Middle frontal gyrus (tissue), 1 donor: ENCODE data around the gene FUT8.

Source experiments
- DNase-seq: peaks from one replicate; pipeline ENCODE4 v3.0.0-alpha.2; 2015; ENCODE audit warnings: low spot score; ENCODE audit errors: extremely low spot score

The FUT8 gene

DNA sequence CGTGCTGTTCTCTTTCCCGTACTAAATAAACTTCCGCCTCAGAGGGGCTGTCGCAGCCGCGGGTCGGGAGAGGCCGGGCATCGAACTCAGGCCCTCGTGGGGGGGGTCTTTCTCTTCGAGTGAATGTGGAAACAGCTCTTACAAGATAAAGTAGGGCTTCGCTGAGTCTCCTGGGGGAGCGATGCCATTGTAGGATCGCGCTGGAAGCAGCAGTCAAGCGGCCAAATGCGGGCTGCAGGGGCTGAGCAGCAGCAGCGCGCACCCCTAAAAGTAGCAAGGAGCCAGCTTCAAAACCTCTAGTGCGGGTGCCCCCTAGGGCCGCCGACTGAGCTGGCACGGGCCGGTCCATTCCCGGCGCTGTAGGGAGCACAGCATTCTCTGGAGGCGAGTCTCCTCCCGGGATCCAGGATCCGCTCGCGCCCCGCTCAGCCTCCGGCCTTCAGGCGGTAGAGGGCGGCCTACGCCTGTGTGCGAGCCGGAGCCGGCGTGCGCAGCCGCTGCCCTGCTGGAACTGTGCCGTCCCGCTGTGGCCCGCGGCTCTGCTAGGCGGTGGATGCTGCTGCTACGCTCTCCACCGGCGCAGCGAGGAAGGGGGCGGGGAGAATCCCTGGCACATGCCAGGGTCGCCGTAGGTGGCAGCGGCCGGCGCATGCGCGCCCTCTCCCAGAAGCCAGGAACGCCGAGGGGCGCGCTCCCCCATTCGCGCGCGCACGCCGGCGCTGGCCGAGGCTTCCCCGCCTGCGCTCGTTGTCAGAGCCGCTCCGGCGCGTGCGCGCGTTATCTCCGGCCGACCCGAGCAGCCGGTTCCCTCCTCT, at the start of gene FUT8:
TSS of gene FUT8 (plus strand) at position 699 of the 815 bp plus-strand sequence. CDS start 148,834 bp downstream, outside the sequence.
- peak; percentile 93 for DNase-seq

GRCh38 chr14:65366802-65367565, 45.5 kb upstream of the FUT8 start:
- DNase-seq, result no peak

DNA sequence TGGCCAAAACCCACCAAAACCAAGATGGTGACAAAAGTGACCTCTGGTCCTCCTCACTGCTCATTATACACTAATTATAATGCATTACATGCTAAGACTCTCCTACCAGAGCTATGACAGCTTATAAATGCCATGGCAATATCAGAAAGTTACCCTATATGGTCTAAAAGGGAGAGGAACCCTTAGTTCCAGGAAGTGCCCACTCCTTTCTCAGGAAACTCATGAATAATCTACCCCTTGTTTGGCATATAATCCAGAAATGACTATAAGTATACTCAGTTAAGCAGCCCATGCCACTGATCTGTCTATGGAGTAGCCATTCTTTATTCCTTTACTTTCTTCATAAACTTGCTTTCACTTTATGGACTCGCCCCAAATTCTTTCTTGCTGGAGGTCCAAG, 43.0 kb upstream of the FUT8 start:
- no peak for DNase-seq

DNA sequence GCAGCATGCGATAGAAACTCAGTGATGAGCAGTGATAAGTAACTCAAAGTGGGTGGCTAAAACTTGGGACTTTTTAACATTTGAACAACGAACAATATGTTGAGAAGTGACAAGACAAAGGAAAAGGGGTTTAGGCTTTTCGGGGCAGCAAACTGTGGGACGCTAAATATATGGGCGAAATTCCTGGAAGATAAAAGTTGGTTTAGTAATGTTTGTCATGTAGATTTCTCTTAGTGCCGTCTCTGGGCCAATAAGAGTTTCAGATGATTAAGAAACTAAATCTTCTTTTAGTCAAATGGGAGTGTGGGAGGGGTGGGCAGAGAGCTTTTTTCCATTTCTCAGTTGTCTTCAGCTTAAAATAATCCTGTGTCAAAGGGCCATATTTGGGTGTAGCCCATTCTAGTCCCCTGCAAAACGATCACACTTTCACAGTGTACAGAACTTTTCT, 41.7 kb upstream of the FUT8 start:
- DNase-seq, result no peak

DNA sequence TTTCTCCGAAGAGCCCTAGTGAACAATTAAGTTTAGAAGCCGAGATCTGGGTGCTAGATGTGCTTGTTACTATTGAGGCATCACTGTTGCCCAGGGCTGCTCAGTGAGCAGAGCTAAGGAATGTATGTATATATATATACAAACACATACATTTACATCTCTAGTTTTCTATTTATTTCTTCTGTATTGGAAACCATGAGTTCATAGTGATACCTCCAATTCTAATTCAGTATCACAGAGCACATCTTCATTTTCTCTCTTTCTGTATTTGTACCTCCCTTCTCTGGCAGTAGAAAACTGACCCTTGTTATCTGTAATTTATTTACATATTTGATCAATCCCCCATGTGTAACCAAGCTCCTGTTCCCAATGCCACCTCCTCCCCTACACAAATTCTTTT, 40.7 kb upstream of the FUT8 start:
- no peak for DNase-seq

DNA sequence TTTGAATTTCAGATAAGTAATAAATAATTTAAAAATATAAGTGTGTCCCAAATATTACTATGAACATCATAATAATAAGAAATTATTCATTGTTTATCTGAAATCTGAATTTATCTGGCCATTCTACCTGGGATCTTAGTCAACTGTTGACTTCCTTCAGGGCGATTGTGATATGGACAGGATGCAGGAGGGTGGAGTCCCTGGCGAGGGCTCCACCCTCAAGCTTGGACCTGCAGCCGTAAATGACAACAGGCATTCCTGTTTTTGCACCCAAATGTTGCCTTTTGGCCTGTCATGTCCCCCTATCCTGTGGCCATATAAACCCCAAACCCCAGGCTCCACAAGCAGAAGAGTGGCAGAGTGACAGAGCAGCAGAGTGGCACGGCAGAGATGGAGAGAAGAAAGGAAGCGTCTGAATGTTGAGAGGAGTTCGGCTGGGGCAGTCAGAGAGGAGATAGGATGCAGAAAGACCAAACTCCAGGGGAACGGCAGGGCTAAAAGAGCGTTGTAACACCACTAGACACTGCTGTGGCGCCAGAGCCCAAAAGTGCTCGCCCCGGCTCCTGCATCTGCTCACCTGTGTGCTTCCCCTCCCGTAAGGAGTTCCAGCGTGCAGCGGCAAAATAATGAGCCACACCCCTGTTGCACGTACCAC, 39.4 kb upstream of the FUT8 start:
- no peak for DNase-seq

GRCh38 chr14:65373671-65374039, 38.9 kb upstream of the FUT8 start:
- peak; percentile 42 for DNase-seq

DNA sequence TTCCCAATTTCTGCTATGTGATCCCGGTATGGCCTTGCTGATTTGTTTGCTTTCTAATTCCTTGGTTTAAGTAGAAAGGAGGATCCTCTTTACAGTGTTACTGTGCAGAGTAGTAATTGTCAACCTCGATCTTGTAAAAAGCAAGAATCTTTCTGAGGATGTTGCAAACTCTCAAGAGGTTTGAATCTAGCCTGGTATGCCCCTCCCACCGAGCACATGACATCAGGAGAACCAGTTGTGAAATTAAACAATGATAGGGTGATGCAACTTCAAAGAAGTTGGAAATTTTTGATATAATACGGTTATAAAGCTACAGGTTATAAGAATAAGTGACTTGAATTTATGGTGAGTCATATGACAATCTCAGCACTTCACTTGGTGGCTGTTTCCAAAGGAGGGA, 35.0 kb upstream of the FUT8 start:
- DNase-seq, result no peak

DNA sequence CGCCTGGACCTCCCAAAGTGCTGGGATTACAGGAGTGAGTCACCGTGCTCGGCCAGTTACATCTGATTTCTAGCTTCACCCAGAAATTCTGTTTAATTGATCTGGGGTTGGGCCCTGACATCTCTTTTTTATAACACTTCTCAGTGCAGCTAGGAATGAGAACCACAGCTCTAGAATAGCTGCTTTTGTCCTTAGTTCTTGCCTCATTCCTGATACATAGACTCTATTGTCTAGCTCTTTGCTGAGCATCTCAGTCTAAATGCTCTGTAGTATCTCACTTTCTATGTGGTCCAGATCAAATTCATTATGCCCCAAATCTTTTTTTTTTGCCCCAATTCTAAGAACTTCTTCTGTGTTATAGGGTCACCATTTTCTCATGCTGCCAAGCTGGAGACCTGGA, 29.9 kb upstream of the FUT8 start:
- peak; percentile 21 for DNase-seq

DNA sequence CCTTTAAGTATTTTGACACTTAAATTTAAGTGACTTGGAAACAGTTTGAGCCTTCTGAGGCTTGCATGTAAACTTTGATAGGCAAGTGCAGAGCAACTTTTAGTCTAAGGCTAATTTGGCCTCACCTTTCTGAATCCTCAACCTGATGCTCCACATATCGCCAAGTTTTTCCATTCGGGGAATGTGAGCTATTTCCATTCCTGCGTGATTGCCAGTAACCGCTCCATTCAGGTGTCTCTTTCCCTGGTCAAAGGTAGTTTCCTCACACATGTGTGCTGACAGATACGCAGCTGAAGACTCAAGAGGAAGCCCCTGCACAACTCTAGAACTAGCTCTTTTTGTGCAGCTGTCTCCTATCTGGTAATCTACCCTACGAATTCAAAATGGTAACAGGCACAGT, 25.4 kb upstream of the FUT8 start:
- no peak for DNase-seq

GRCh38 chr14:65387628-65388027, 24.9 kb upstream of the FUT8 start:
- DNase-seq, result no peak

DNA sequence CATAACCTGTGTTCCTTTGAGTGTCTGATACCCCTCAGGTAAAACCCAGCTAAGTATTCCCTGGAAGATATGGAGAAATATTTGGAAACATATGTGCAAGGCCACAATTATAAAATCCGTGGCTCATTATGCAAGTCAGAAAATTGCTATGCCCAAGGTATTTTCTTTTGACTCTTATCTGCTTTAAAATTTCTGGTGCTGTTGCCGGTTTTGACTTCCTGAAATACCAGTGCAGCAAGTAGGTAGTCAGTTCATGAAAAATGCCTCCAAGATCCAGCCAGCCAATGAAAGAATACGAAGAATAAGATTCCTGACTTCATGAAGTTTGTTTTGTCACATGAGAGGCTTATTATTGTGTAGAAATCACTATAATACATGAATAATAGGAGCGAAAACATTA, 20.2 kb upstream of the FUT8 start:
- no peak for DNase-seq

GRCh38 chr14:65396082-65396910, 16.2 kb upstream of the FUT8 start:
- DNase-seq, result no peak

DNA sequence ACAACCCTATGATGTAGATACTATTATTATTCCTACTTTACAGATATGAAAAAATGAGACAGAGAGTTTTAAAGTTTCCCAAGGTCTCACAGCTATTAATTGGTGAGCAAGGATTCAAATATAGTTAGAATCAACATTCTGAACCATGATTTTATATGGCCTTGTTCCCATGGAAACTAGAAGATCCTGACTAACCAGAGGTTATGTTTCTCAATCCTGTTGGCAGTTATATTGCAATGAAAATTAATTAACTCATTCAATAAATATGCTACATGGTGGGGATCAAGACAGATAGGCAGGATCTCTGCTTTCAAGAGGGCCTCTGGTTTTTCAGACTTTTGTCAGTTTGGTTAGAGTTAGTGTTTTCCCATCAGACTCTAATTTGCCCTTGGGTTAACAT, 9.3 kb upstream of the FUT8 start:
- no peak for DNase-seq

DNA sequence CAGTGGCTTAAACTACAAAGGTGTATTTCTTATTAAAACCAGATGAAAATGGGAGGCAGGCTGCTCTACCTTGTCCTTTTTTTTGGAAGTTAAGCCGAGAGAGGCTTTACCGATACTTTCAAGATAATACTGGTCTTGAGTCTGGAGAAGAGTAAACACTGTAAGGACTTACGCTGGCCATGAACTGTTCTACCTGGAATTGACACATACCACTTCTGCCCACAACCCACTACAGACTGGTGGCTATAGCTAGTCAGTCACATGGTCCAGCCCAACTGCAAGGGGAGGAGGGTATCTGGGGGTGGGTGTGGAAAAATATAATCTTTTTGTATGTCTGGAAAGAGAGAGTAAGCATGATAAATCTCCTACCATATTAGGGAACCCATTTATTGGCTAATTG, 4.4 kb upstream of the FUT8 start:
- no peak for DNase-seq

DNA sequence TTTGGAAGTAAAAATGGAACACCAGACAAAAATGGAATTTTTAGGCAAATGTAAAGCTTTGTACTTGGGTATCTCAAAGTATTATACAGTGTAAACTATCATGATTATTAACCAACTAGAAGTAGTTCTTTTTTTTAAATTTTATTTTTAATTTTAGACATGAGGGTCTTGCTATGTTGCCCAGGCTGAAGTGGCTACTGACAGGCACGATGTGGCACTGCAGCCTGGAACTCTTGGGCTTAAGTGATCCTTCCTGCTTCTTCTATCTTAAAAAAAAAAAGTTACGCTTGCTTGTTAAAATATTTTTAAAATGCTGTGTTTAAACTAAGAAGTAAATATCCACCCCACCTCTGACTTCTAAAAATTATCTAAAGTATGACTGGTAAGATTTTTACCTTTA, 1.9 kb upstream of the FUT8 start:
- no peak for DNase-seq

DNA sequence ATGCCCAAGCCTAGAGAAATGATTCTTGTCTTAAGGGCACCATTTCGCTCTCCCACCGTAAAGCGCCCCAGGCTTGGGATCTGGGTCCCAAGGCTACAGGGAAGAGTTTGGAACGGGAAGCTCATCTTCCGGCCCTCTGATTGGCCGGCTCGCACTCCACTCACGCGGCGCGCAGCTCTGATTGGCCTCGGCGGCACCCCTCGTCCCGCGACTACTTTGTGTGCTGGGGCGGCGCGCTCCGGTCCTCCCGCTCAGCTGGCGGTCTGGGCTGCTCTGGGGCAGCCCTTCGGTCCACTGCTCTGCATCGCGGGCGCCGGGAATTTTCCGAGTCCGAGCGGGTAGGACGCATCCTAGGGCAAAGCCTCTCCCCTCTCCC, 886 bp upstream of the FUT8 start:
- DNase-seq, result peak; percentile 92

- DNase-seq, result no peak
These were observed 567 bp downstream of the FUT8 start for GRCh38 chr14:65412856-65413738.

DNA sequence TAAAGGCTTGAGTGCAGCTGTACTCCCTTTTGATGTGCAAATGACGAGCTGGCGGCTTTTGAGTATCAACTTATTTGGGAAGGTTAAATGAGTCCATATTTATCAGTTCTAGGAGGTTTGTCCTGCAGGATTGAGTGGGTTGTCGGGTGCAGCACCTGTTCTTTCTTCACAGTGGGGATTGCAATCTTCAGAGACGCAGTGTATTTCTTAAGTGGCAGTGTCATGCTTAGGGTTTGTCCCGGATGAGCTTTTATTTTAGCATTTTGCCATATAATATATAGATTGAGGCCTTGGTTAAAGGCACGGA, 1.2 kb downstream of the FUT8 start:
- no peak for DNase-seq

- no peak for DNase-seq
These were observed 2.5 kb downstream of the FUT8 start for GRCh38 chr14:65414961-65415589.
